Liver (tissue), 9 donors: ENCODE results near the gene RAE1. TPM values are rescaled to one million over a fixed set of nuclear protein-coding genes. Genes with fewer than 3 reads are reported as not detected.

ENCODE experiments used
- DNase-seq: peaks from one replicate; pipeline ENCODE4 v3.0.0-alpha.2; 2017; ENCODE audit warnings: low spot score
- H3K27ac ChIP-seq, 2 donors: one replicate each; pipeline ENCODE4 v1.7.0; 2013; ENCODE audit warnings: inconsistent platforms in 2 of 2, low read length in 2 of 2, control low read depth in 1 of 2, low read depth in 1 of 2, mild to moderate bottlenecking in 1 of 2
- H3K27me3 ChIP-seq, 4 donors: one replicate each; pipeline versions ENCODE4 v1.6.1 to v1.7.0; 2013; ENCODE audit warnings: low read length in 3 of 4, inconsistent platforms in 1 of 4, mild to moderate bottlenecking in 1 of 4, moderate library complexity in 1 of 4; ENCODE audit not compliant: control insufficient read depth in 4 of 4, insufficient read depth in 4 of 4
- H3K36me3 ChIP-seq, 4 donors: one replicate each; pipeline versions ENCODE4 v1.6.1 to v1.7.0; 2013; ENCODE audit warnings: low read length in 3 of 4, mild to moderate bottlenecking in 3 of 4, low read depth in 1 of 4, moderate library complexity in 1 of 4; ENCODE audit not compliant: control insufficient read depth in 4 of 4, insufficient read depth in 3 of 4
- H3K4me1 ChIP-seq, 4 donors: one replicate each; pipeline versions ENCODE4 v1.6.1 to v1.7.0; 2013; ENCODE audit warnings: low read length in 3 of 4, mild to moderate bottlenecking in 3 of 4, moderate library complexity in 1 of 4; ENCODE audit not compliant: control insufficient read depth in 4 of 4, insufficient read depth in 4 of 4
- H3K4me3 ChIP-seq, 3 donors: one replicate each; pipeline versions ENCODE4 v1.6.1 to v1.7.0; 2013; ENCODE audit warnings: low read length in 3 of 3, control low read depth in 1 of 3, low read depth in 1 of 3, mild to moderate bottlenecking in 1 of 3
- H3K9ac ChIP-seq, 2 donors: one replicate each; pipeline ENCODE4 v1.7.0; 2013; ENCODE audit warnings: low read length in 2 of 2, mild to moderate bottlenecking in 2 of 2, moderate library complexity in 2 of 2, control low read depth in 1 of 2, low read depth in 1 of 2
- H3K9me3 ChIP-seq, 4 donors: one replicate each; pipeline versions ENCODE4 v1.6.1 to v1.7.0; 2013; ENCODE audit warnings: low read length in 3 of 4; ENCODE audit not compliant: control insufficient read depth in 4 of 4
- EGR1 ChIP-seq, 2 donors: IDR thresholded peaks; 2 replicates each; pipeline ENCODE4 v1.6.1; 2016 to 2018; ENCODE audit warnings: antibody characterized with exemption in 2 of 2, low read depth in 2 of 2
- FOXA1 ChIP-seq: IDR thresholded peaks from 2 replicates; pipeline ENCODE4 v1.6.1; 2016; ENCODE audit warnings: antibody characterized with exemption
- FOXA2 ChIP-seq: IDR thresholded peaks from 2 replicates; pipeline ENCODE4 v1.6.1; 2016; ENCODE audit warnings: antibody characterized with exemption
- GABPA ChIP-seq, 2 donors: IDR thresholded peaks in 1 of 2; conservative IDR thresholded peaks in 1 of 2; 2 replicates each; pipeline ENCODE4 v1.6.1; 2016; ENCODE audit warnings: antibody characterized with exemption in 2 of 2, mild to moderate bottlenecking in 1 of 2, moderate library complexity in 1 of 2
- HNF4A ChIP-seq, 2 donors: conservative IDR thresholded peaks; 2 replicates each; pipeline ENCODE4 v1.6.1; 2016; ENCODE audit warnings: antibody characterized with exemption in 2 of 2, mild to moderate bottlenecking in 2 of 2
- HNF4G ChIP-seq: IDR thresholded peaks from 2 replicates; pipeline ENCODE4 v1.6.1; 2016; ENCODE audit warnings: antibody characterized with exemption
- JUND ChIP-seq, 2 donors: IDR thresholded peaks; 2 replicates each; pipeline ENCODE4 v1.6.1; 2016; ENCODE audit warnings: antibody characterized with exemption in 2 of 2
- NR2F2 ChIP-seq: IDR thresholded peaks from 2 replicates; pipeline ENCODE4 v1.6.1; 2016; ENCODE audit warnings: antibody characterized with exemption
- RAD21 ChIP-seq, 2 donors: IDR thresholded peaks; 2 replicates each; pipeline ENCODE4 v1.6.1; 2016; ENCODE audit warnings: antibody characterized with exemption in 2 of 2, mild to moderate bottlenecking in 2 of 2
- RXRA ChIP-seq, 2 donors: IDR thresholded peaks; 2 replicates each; pipeline ENCODE4 v1.6.1; 2017 to 2018; ENCODE audit warnings: antibody characterized with exemption in 2 of 2, mild to moderate bottlenecking in 1 of 2
- SP1 ChIP-seq: IDR thresholded peaks from 2 replicates; pipeline ENCODE4 v1.6.1; 2018; ENCODE audit warnings: antibody characterized with exemption, mild to moderate bottlenecking
- TAF1 ChIP-seq: conservative IDR thresholded peaks from 2 replicates; pipeline ENCODE4 v1.6.1; 2016; ENCODE audit warnings: antibody characterized with exemption, mild to moderate bottlenecking
- YY1 ChIP-seq: IDR thresholded peaks from 2 replicates; pipeline ENCODE4 v1.6.1; 2016; ENCODE audit warnings: antibody characterized with exemption, mild to moderate bottlenecking
- WGBS: extraction: QIAGEN DNeasy Blood & Tissue Kit; methylation state at CpG from one replicate; pipeline ENCODE4 v1.1.7; 2013; 5-methylcytosine and 5-hydroxymethylcytosine counted together
- polyA plus RNA-seq, 2 donors: library from polyadenylated mRNA; stranded (reverse) in 1 of 2; unstranded in 1 of 2; fragments of 200-250 nt in 1 of 2; fragments of >200 nt in 1 of 2; fragmentation: Nextera tagmentation in 1 of 2; extraction: Ambion mirVana in 1 of 2; gene quantifications; one replicate each; pipeline versions ENCODE4 v1.2.1 to v1.2.3, GENCODE V29; 2013 to 2015
- total RNA-seq, 2 donors: library from RNA; depleted of rRNA; stranded (reverse); fragments of >200 nt; gene quantifications; one replicate each; pipeline ENCODE4 v1.2.3, GENCODE V29; 2014
- TF ChIP-seq, protein P1 (sequence below): IDR thresholded peaks from 2 replicates; pipeline ENCODE4 v1.6.1; 2016; ENCODE audit warnings: antibody characterized with exemption
- TF ChIP-seq, protein P2 (sequence below): IDR thresholded peaks from 2 replicates; pipeline ENCODE4 v1.6.1; 2016; ENCODE audit warnings: antibody characterized with exemption, mild to moderate bottlenecking
- TF ChIP-seq, protein P3 (sequence below): IDR thresholded peaks from 2 replicates; pipeline ENCODE4 v1.6.1; 2016; ENCODE audit warnings: antibody characterized with exemption
- TF ChIP-seq, protein P4 (sequence below): IDR thresholded peaks from 2 replicates; pipeline ENCODE4 v1.6.1; 2016; ENCODE audit warnings: antibody characterized with exemption
- TF ChIP-seq, protein P5 (sequence below): fragments of 150-350 bp; IDR thresholded peaks from 2 replicates; pipeline ENCODE4 v1.5.1; 2017; ENCODE audit warnings: improper control_type of control experiment, low read depth, low read length; ENCODE audit not compliant: missing input control
- donor health status: healthy.
- donor health status: healthy.
- donor health status: healthy.
- donor health status: healthy.
- donor health status: healthy.

The RAE1 gene
- total and polyA plus RNA-seq, 4 donors, result 10.0 to 15.5 (median 13.5) TPM

DNA sequence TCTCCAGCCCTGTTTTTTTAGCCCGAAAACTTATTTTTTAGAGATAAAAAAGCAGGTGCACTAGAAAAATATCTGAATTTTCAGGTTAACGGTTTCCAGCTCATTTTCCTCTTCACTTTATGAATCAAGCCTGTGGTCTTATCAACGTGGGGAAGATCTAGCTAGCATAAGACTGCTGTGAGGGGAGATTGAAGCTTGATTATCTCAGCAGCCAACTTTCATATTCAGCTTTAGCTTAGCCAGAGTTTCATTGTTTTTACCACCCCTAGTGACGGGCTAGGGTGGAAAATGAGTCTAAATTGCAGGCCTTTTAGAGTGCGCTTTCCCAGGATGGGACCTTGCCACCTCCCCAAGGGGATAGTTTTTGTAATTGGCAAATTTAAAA is 28.2 kb downstream of the RAE1 start:
- no peak overlapping the region for H3K27ac ChIP-seq
- peaks cover 7 to 45% (median 30%) of the 10 kb centered on the region in 4 donors for H3K36me3 ChIP-seq
- TF ChIP-seq FOXA2 (no peak), YY1 (no peak), TAF1 (no peak), GABPA (IDR thresholded peaks at IDR 0.05 in 1 of 2, conservative IDR thresholded peaks at IDR 0.05 in 1 of 2) (no peak), RXRA (IDR thresholded peaks at IDR 0.05) (no peak), HNF4A (conservative IDR thresholded peaks at IDR 0.05) (no peak), RAD21 (IDR thresholded peaks at IDR 0.05) (no peak), JUND (IDR thresholded peaks at IDR 0.05) (no peak), NR2F2 (no peak)
- TF ChIP-seq, protein P1, sequence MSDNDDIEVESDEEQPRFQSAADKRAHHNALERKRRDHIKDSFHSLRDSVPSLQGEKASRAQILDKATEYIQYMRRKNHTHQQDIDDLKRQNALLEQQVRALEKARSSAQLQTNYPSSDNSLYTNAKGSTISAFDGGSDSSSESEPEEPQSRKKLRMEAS, result no peak
- TF ChIP-seq, protein P2, sequence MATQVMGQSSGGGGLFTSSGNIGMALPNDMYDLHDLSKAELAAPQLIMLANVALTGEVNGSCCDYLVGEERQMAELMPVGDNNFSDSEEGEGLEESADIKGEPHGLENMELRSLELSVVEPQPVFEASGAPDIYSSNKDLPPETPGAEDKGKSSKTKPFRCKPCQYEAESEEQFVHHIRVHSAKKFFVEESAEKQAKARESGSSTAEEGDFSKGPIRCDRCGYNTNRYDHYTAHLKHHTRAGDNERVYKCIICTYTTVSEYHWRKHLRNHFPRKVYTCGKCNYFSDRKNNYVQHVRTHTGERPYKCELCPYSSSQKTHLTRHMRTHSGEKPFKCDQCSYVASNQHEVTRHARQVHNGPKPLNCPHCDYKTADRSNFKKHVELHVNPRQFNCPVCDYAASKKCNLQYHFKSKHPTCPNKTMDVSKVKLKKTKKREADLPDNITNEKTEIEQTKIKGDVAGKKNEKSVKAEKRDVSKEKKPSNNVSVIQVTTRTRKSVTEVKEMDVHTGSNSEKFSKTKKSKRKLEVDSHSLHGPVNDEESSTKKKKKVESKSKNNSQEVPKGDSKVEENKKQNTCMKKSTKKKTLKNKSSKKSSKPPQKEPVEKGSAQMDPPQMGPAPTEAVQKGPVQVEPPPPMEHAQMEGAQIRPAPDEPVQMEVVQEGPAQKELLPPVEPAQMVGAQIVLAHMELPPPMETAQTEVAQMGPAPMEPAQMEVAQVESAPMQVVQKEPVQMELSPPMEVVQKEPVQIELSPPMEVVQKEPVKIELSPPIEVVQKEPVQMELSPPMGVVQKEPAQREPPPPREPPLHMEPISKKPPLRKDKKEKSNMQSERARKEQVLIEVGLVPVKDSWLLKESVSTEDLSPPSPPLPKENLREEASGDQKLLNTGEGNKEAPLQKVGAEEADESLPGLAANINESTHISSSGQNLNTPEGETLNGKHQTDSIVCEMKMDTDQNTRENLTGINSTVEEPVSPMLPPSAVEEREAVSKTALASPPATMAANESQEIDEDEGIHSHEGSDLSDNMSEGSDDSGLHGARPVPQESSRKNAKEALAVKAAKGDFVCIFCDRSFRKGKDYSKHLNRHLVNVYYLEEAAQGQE, result no peak
- TF ChIP-seq, protein P3, sequence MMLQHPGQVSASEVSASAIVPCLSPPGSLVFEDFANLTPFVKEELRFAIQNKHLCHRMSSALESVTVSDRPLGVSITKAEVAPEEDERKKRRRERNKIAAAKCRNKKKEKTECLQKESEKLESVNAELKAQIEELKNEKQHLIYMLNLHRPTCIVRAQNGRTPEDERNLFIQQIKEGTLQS, result no peak
- TF ChIP-seq, protein P4, sequence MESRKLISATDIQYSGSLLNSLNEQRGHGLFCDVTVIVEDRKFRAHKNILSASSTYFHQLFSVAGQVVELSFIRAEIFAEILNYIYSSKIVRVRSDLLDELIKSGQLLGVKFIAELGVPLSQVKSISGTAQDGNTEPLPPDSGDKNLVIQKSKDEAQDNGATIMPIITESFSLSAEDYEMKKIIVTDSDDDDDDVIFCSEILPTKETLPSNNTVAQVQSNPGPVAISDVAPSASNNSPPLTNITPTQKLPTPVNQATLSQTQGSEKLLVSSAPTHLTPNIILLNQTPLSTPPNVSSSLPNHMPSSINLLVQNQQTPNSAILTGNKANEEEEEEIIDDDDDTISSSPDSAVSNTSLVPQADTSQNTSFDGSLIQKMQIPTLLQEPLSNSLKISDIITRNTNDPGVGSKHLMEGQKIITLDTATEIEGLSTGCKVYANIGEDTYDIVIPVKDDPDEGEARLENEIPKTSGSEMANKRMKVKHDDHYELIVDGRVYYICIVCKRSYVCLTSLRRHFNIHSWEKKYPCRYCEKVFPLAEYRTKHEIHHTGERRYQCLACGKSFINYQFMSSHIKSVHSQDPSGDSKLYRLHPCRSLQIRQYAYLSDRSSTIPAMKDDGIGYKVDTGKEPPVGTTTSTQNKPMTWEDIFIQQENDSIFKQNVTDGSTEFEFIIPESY, result no peak
- H3K4me1 ChIP-seq, result peaks cover 0 to 4% (median 2%) of the 10 kb centered on the region in 4 donors
- WGBS, result 88% methylated on average over 5 of the region's 5 CpGs
- H3K4me3 ChIP-seq, result no peak overlapping the region
- H3K9me3 ChIP-seq, result no peaks in the 10 kb centered on the region
- no peaks in the 10 kb centered on the region for H3K27me3 ChIP-seq
- DNase-seq, result no peak
- H3K9ac ChIP-seq, result no peak overlapping the region

DNA sequence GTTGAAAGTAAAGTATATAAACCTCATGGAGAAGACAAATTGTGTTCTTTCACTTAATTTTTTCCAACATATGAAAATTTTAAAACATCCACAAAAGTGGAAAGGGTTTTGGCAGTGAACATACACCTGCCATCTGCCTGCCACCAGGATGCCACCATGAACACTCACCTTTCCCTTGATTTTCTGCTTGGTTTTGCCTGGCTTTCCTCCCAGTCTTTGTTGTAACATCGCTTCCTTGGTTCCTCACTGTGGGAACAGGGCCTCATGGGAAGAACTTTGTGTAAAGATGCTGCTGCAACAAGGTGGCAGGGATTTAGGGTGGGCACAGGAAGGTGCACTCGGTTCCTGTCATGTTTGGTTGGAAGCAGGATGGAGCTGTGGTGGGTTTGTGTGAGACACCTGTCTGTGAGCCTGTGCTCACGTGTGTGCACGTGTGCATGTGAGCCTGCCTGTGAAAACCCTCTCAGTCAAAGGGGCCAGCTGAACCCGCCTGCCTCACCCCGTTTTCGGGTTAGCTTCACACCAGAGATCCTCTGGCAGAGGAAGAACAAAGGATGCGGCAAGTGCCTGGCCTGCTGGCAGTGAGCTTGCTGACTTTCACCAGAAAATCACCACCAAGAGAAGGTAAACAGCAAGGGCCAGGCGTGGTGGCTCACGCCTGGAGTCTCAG is 29.2 kb downstream of the RAE1 start:
- H3K4me3 ChIP-seq, result no peak overlapping the region
- TF ChIP-seq, protein P5, sequence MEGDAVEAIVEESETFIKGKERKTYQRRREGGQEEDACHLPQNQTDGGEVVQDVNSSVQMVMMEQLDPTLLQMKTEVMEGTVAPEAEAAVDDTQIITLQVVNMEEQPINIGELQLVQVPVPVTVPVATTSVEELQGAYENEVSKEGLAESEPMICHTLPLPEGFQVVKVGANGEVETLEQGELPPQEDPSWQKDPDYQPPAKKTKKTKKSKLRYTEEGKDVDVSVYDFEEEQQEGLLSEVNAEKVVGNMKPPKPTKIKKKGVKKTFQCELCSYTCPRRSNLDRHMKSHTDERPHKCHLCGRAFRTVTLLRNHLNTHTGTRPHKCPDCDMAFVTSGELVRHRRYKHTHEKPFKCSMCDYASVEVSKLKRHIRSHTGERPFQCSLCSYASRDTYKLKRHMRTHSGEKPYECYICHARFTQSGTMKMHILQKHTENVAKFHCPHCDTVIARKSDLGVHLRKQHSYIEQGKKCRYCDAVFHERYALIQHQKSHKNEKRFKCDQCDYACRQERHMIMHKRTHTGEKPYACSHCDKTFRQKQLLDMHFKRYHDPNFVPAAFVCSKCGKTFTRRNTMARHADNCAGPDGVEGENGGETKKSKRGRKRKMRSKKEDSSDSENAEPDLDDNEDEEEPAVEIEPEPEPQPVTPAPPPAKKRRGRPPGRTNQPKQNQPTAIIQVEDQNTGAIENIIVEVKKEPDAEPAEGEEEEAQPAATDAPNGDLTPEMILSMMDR, result no peak
- TF ChIP-seq, protein P1, result no peak
- no peak for TF ChIP-seq FOXA2
- no peak for TF ChIP-seq FOXA1
- TF ChIP-seq GABPA (IDR thresholded peaks at IDR 0.05 in 1 of 2, conservative IDR thresholded peaks at IDR 0.05 in 1 of 2), result no peak
- TF ChIP-seq HNF4A (conservative IDR thresholded peaks at IDR 0.05), result no peak
- no peak for TF ChIP-seq HNF4G
- no peak for TF ChIP-seq JUND (IDR thresholded peaks at IDR 0.05)
- TF ChIP-seq, protein P4, result no peak
- no peak for TF ChIP-seq YY1
- no peak for TF ChIP-seq RAD21 (IDR thresholded peaks at IDR 0.05)
- TF ChIP-seq SP1, result no peak
- no peak for TF ChIP-seq EGR1 (IDR thresholded peaks at IDR 0.05; ENCODE audit: low read depth in 2 of 2)
- no peak for TF ChIP-seq RXRA (IDR thresholded peaks at IDR 0.05)
- no peak for TF ChIP-seq NR2F2
- TF ChIP-seq, protein P3, result no peak
- DNase-seq, result no peak
- no peaks in the 10 kb centered on the region for H3K27me3 ChIP-seq
- no peak overlapping the region for H3K27ac ChIP-seq
- no peak overlapping the region for H3K9ac ChIP-seq
- peaks cover 4 to 35% (median 24%) of the 10 kb centered on the region in 4 donors for H3K36me3 ChIP-seq
- H3K4me1 ChIP-seq, result peaks cover 0 to 5% (median 2%) of the 10 kb centered on the region in 4 donors
- whole genome bisulfite sequencing, result 93% methylated on average over 10 of the region's 10 CpGs
- H3K9me3 ChIP-seq, result no peaks in the 10 kb centered on the region
